ENCODE measurements around the gene MTERF2.

DNA sequence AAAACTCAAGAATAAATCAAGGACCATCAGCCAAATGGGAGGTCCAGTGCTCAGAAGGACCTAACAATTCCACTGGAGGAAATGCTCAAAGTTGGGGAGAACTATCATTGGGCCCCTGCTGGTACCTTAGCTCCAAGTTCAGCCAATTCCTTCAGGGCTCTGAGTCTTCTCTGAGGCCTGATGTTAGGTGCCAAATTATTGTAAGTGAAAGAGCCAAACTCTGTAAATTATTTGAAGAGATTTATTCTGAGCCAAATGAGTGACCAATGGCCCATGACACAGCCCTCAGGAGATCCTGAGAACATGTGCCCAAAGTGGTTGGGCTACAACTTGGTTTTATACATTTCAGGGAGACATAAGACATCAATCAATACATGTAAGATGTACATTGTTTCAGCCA, 39.5 kb downstream of the MTERF2 start:
- TF ChIP-seq POLR2A (IDR thresholded peaks at IDR 0.05) (no peak), CTCF (IDR thresholded peaks at IDR 0.05 in 8 of 11, conservative IDR thresholded peaks at IDR 0.05 in 3 of 11) (no peak), POLR2AphosphoS5 (IDR thresholded peaks at IDR 0.05) (no peak)

All from spleen (tissue), 7 donors.